ENCODE data around the gene TMX3. TPM values are rescaled to one million over a fixed set of nuclear protein-coding genes. Genes with fewer than 3 reads are reported as not detected.

TMX3 gene
- total and polyA plus RNA-seq, 2 donors (not counting 1 experiment from before 2014, with no cell fraction given), result 107 TPM

DNA sequence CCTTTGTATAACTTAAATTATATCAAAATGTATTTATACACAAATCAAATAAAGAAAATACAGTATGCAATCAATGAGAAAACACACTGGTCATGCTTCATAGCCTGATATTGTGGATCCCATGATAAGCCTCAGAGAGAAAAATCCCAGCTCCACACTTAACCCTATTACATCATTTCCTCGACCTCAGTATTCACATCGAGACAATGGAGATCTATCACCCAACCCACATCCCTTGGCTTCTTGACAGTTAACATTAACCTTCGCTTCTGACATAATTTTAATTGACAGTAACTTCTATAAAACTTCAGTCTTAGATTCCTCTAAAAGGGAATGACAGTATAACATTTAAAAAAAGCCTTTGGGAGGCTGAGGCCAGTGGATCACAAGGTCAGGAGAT is 11.6 kb downstream of the TMX3 start:
- H3K79me2 ChIP-seq (ENCODE audit: control insufficient read depth, insufficient read depth, low read length), result peaks cover 11% of the 10 kb centered on the region
- no peak overlapping the region for H3K4me3 ChIP-seq (replicated peaks in 1 of 4; ENCODE audit: control extremely low read depth in 1 of 4, insufficient read depth in 1 of 4, low read depth in 3 of 4, low read length in 4 of 4)
- H3K36me3 ChIP-seq (ENCODE audit: control insufficient read depth, insufficient read depth, low read length), result peaks cover 2% of the 10 kb centered on the region
- peak in 1 of 2 donors; percentile 21 for DNase-seq (ENCODE audit: low read depth in 2 of 2)
- H3K4me1 ChIP-seq (ENCODE audit: control insufficient read depth, extremely low read depth, insufficient read depth, low read length), result peaks cover 2% of the 10 kb centered on the region
- H3K4me2 ChIP-seq (ENCODE audit: extremely low read depth, insufficient read depth, low read length), result no peak overlapping the region
- no peak overlapping the region for H2AFZ ChIP-seq (ENCODE audit: low read length)
- H3K9me3 ChIP-seq (ENCODE audit: control insufficient read depth, insufficient read depth, low read depth, low read length), result no peaks in the 10 kb centered on the region
- H3K27ac ChIP-seq (ENCODE audit: insufficient read depth, low read length), result no peak overlapping the region
- H3K27me3 ChIP-seq (ENCODE audit: control insufficient read depth, insufficient read depth, low read length), result no peaks in the 10 kb centered on the region
- TF ChIP-seq EZH2 (IDR thresholded peaks at IDR 0.05; ENCODE audit: low read length, missing control alignments), result no peak
- TF ChIP-seq, protein P1, sequence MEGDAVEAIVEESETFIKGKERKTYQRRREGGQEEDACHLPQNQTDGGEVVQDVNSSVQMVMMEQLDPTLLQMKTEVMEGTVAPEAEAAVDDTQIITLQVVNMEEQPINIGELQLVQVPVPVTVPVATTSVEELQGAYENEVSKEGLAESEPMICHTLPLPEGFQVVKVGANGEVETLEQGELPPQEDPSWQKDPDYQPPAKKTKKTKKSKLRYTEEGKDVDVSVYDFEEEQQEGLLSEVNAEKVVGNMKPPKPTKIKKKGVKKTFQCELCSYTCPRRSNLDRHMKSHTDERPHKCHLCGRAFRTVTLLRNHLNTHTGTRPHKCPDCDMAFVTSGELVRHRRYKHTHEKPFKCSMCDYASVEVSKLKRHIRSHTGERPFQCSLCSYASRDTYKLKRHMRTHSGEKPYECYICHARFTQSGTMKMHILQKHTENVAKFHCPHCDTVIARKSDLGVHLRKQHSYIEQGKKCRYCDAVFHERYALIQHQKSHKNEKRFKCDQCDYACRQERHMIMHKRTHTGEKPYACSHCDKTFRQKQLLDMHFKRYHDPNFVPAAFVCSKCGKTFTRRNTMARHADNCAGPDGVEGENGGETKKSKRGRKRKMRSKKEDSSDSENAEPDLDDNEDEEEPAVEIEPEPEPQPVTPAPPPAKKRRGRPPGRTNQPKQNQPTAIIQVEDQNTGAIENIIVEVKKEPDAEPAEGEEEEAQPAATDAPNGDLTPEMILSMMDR (conservative IDR thresholded peaks at IDR 0.05 in 1 of 2, IDR thresholded peaks at IDR 0.05 in 1 of 2; ENCODE audit: low read depth in 1 of 2, low read length in 2 of 2), result no peak
- no peak overlapping the region for H3K9ac ChIP-seq (ENCODE audit: insufficient read depth, low read length)
- no peaks in the 10 kb centered on the region for H4K20me1 ChIP-seq (ENCODE audit: control insufficient read depth, extremely low read depth, insufficient read depth, low read length)

GRCh38 chr18:68701353-68701752 is 13.6 kb downstream of the TMX3 start:
- H3K79me2 ChIP-seq (ENCODE audit: control insufficient read depth, insufficient read depth, low read length), result peaks cover 9% of the 10 kb centered on the region
- no peak for DNase-seq (ENCODE audit: low read depth in 2 of 2)
- peaks cover 2% of the 10 kb centered on the region for H3K36me3 ChIP-seq (ENCODE audit: control insufficient read depth, insufficient read depth, low read length)

GRCh38 chr18:68699043-68699442 is 15.9 kb downstream of the TMX3 start:
- no peaks in the 10 kb centered on the region for H3K27me3 ChIP-seq (ENCODE audit: control insufficient read depth, insufficient read depth, low read length)
- no peak overlapping the region for H3K9ac ChIP-seq (ENCODE audit: insufficient read depth, low read length)
- DNase-seq (ENCODE audit: low read depth in 2 of 2), result peak in 1 of 2 donors; percentile 83
- H2AFZ ChIP-seq (ENCODE audit: low read length), result no peak overlapping the region
- no peak overlapping the region for H3K27ac ChIP-seq (ENCODE audit: insufficient read depth, low read length)
- H3K4me1 ChIP-seq (ENCODE audit: control insufficient read depth, extremely low read depth, insufficient read depth, low read length), result no peaks in the 10 kb centered on the region
- H3K9me3 ChIP-seq (ENCODE audit: control insufficient read depth, insufficient read depth, low read depth, low read length), result no peaks in the 10 kb centered on the region
- H3K4me3 ChIP-seq (replicated peaks in 1 of 4; ENCODE audit: control extremely low read depth in 1 of 4, insufficient read depth in 1 of 4, low read depth in 3 of 4, low read length in 4 of 4), result no peak overlapping the region
- peaks cover 6% of the 10 kb centered on the region for H3K36me3 ChIP-seq (ENCODE audit: control insufficient read depth, insufficient read depth, low read length)
- no peak for TF ChIP-seq EZH2 (IDR thresholded peaks at IDR 0.05; ENCODE audit: low read length, missing control alignments)
- TF ChIP-seq, protein P1 (conservative IDR thresholded peaks at IDR 0.05 in 1 of 2, IDR thresholded peaks at IDR 0.05 in 1 of 2; ENCODE audit: low read depth in 1 of 2, low read length in 2 of 2), result no peak
- no peak overlapping the region for H3K4me2 ChIP-seq (ENCODE audit: extremely low read depth, insufficient read depth, low read length)
- H4K20me1 ChIP-seq (ENCODE audit: control insufficient read depth, extremely low read depth, insufficient read depth, low read length), result no peaks in the 10 kb centered on the region
- peaks cover 8% of the 10 kb centered on the region for H3K79me2 ChIP-seq (ENCODE audit: control insufficient read depth, insufficient read depth, low read length)

More at GRCh38 chr18:68701353-68701752, 13.6 kb downstream of the TMX3 start:
- Histone ChIP-seq H3K9ac (ENCODE audit: insufficient read depth, low read length) (no peak overlapping the region), H3K27ac (ENCODE audit: insufficient read depth, low read length) (no peak overlapping the region), H3K4me1 (ENCODE audit: control insufficient read depth, extremely low read depth, insufficient read depth, low read length) (no peaks in the 10 kb centered on the region), H2AFZ (ENCODE audit: low read length) (no peak overlapping the region), H3K4me3 (replicated peaks in 1 of 4; ENCODE audit: control extremely low read depth in 1 of 4, insufficient read depth in 1 of 4, low read depth in 3 of 4, low read length in 4 of 4) (no peak overlapping the region), H3K27me3 (ENCODE audit: control insufficient read depth, insufficient read depth, low read length) (no peaks in the 10 kb centered on the region), H3K9me3 (ENCODE audit: control insufficient read depth, insufficient read depth, low read depth, low read length) (no peaks in the 10 kb centered on the region), H3K4me2 (ENCODE audit: extremely low read depth, insufficient read depth, low read length) (no peak overlapping the region), H4K20me1 (ENCODE audit: control insufficient read depth, extremely low read depth, insufficient read depth, low read length) (no peaks in the 10 kb centered on the region)
- TF ChIP-seq EZH2 (IDR thresholded peaks at IDR 0.05; ENCODE audit: low read length, missing control alignments), result no peak
- TF ChIP-seq, protein P1 (conservative IDR thresholded peaks at IDR 0.05 in 1 of 2, IDR thresholded peaks at IDR 0.05 in 1 of 2; ENCODE audit: low read depth in 1 of 2, low read length in 2 of 2), result no peak

Measured in fibroblast of lung (primary cell).